Liver (tissue), 9 donors: ENCODE data around the gene BRD3OS. TPM values are rescaled to one million over a fixed set of nuclear protein-coding genes. Genes with fewer than 3 reads are reported as not detected.

Experiments
- DNase-seq: peaks from one replicate; pipeline ENCODE4 v3.0.0-alpha.2; 2017; ENCODE audit warnings: low spot score
- H3K27ac ChIP-seq, 2 donors: one replicate each; pipeline ENCODE4 v1.7.0; 2013; ENCODE audit warnings: inconsistent platforms in 2 of 2, low read length in 2 of 2, control low read depth in 1 of 2, low read depth in 1 of 2, mild to moderate bottlenecking in 1 of 2
- H3K27me3 ChIP-seq, 4 donors: one replicate each; pipeline versions ENCODE4 v1.6.1 to v1.7.0; 2013; ENCODE audit warnings: low read length in 3 of 4, inconsistent platforms in 1 of 4, mild to moderate bottlenecking in 1 of 4, moderate library complexity in 1 of 4; ENCODE audit not compliant: control insufficient read depth in 4 of 4, insufficient read depth in 4 of 4
- H3K36me3 ChIP-seq, 4 donors: one replicate each; pipeline versions ENCODE4 v1.6.1 to v1.7.0; 2013; ENCODE audit warnings: low read length in 3 of 4, mild to moderate bottlenecking in 3 of 4, low read depth in 1 of 4, moderate library complexity in 1 of 4; ENCODE audit not compliant: control insufficient read depth in 4 of 4, insufficient read depth in 3 of 4
- H3K4me1 ChIP-seq, 4 donors: one replicate each; pipeline versions ENCODE4 v1.6.1 to v1.7.0; 2013; ENCODE audit warnings: low read length in 3 of 4, mild to moderate bottlenecking in 3 of 4, moderate library complexity in 1 of 4; ENCODE audit not compliant: control insufficient read depth in 4 of 4, insufficient read depth in 4 of 4
- H3K4me3 ChIP-seq, 3 donors: one replicate each; pipeline versions ENCODE4 v1.6.1 to v1.7.0; 2013; ENCODE audit warnings: low read length in 3 of 3, control low read depth in 1 of 3, low read depth in 1 of 3, mild to moderate bottlenecking in 1 of 3
- H3K9ac ChIP-seq, 2 donors: one replicate each; pipeline ENCODE4 v1.7.0; 2013; ENCODE audit warnings: low read length in 2 of 2, mild to moderate bottlenecking in 2 of 2, moderate library complexity in 2 of 2, control low read depth in 1 of 2, low read depth in 1 of 2
- H3K9me3 ChIP-seq, 4 donors: one replicate each; pipeline versions ENCODE4 v1.6.1 to v1.7.0; 2013; ENCODE audit warnings: low read length in 3 of 4; ENCODE audit not compliant: control insufficient read depth in 4 of 4
- ATF3 ChIP-seq: IDR thresholded peaks from 2 replicates; pipeline ENCODE4 v1.6.1; 2016; ENCODE audit warnings: antibody characterized with exemption
- EGR1 ChIP-seq, 2 donors: IDR thresholded peaks; 2 replicates each; pipeline ENCODE4 v1.6.1; 2016 to 2018; ENCODE audit warnings: antibody characterized with exemption in 2 of 2, low read depth in 2 of 2
- FOXA2 ChIP-seq: IDR thresholded peaks from 2 replicates; pipeline ENCODE4 v1.6.1; 2016; ENCODE audit warnings: antibody characterized with exemption
- HNF4A ChIP-seq, 2 donors: conservative IDR thresholded peaks; 2 replicates each; pipeline ENCODE4 v1.6.1; 2016; ENCODE audit warnings: antibody characterized with exemption in 2 of 2, mild to moderate bottlenecking in 2 of 2
- HNF4G ChIP-seq: IDR thresholded peaks from 2 replicates; pipeline ENCODE4 v1.6.1; 2016; ENCODE audit warnings: antibody characterized with exemption
- JUND ChIP-seq, 2 donors: IDR thresholded peaks; 2 replicates each; pipeline ENCODE4 v1.6.1; 2016; ENCODE audit warnings: antibody characterized with exemption in 2 of 2
- REST ChIP-seq: IDR thresholded peaks from 2 replicates; pipeline ENCODE4 v1.6.1; 2016; ENCODE audit warnings: antibody characterized with exemption, mild to moderate bottlenecking
- RXRA ChIP-seq, 2 donors: IDR thresholded peaks; 2 replicates each; pipeline ENCODE4 v1.6.1; 2017 to 2018; ENCODE audit warnings: antibody characterized with exemption in 2 of 2, mild to moderate bottlenecking in 1 of 2
- SP1 ChIP-seq: IDR thresholded peaks from 2 replicates; pipeline ENCODE4 v1.6.1; 2018; ENCODE audit warnings: antibody characterized with exemption, mild to moderate bottlenecking
- YY1 ChIP-seq: IDR thresholded peaks from 2 replicates; pipeline ENCODE4 v1.6.1; 2016; ENCODE audit warnings: antibody characterized with exemption, mild to moderate bottlenecking
- ZBTB33 ChIP-seq: IDR thresholded peaks from 2 replicates; pipeline ENCODE4 v1.6.1; 2016; ENCODE audit warnings: antibody characterized with exemption
- WGBS: extraction: QIAGEN DNeasy Blood & Tissue Kit; methylation state at CpG from one replicate; pipeline ENCODE4 v1.1.7; 2013; 5-methylcytosine and 5-hydroxymethylcytosine counted together
- polyA plus RNA-seq, 2 donors: library from polyadenylated mRNA; stranded (reverse) in 1 of 2; unstranded in 1 of 2; fragments of 200-250 nt in 1 of 2; fragments of >200 nt in 1 of 2; fragmentation: Nextera tagmentation in 1 of 2; extraction: Ambion mirVana in 1 of 2; gene quantifications; one replicate each; pipeline versions ENCODE4 v1.2.1 to v1.2.3, GENCODE V29; 2013 to 2015
- total RNA-seq, 2 donors: library from RNA; depleted of rRNA; stranded (reverse); fragments of >200 nt; gene quantifications; one replicate each; pipeline ENCODE4 v1.2.3, GENCODE V29; 2014
- TF ChIP-seq, protein P1 (sequence below): IDR thresholded peaks from 2 replicates; pipeline ENCODE4 v1.6.1; 2016; ENCODE audit warnings: antibody characterized with exemption
- donor health status: healthy.
- donor health status: healthy.
- donor health status: healthy.
- donor health status: healthy.
- donor health status: healthy.

Gene BRD3OS
- total and polyA plus RNA-seq, 4 donors = 2.1 to 5.1 (median 2.9) TPM

DNA sequence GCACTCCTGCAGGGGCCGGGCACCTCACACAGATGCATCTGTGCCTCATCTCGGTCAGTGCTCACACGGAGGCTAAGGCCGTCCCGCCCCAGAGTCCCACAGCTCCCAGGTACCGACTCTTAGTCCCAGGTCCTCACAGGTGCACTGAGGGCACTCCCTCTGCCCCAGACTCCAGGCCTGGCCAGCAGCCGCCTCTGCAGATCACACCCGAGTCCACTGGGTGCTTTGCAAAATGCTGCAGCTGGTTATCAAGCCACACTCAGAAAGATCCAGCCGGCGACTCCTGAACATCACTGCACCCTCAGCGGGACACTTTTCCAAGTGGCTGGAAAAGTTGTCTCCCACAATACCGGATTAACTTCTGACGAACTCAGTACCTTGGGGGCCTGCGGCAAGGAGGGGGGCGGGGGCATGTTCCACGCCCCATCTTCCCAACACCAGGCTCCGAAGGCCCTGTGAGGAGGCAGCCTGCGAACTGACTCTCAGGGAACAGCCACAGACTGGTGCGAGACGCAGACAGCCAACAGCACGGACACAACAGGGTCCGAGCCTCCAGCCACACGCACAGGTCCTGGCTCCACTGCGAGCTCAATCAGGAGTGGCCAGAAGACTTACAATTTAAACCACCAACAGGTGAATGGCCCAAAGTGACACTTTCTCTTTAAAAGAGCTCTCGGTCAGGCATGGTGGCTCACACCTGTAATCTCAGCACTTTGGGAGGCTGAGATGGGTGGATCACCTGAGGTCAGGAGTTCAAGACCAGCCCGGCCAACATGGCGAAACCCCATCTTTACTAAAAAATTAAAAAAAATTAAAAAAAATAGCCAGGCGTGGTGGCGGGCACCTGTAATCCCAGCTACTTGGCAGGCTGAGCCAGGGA lies 38.5 kb downstream of the BRD3OS start:
- no peaks in the 10 kb centered on the region for H3K9me3 ChIP-seq
- no peak overlapping the region for H3K9ac ChIP-seq
- H3K4me1 ChIP-seq = peaks cover 14 to 52% (median 36%) of the 10 kb centered on the region in 4 donors
- H3K4me3 ChIP-seq = no peak overlapping the region
- DNase-seq = no peak
- H3K36me3 ChIP-seq = no peaks in the 10 kb centered on the region
- no peak for TF ChIP-seq FOXA2
- TF ChIP-seq EGR1 (IDR thresholded peaks at IDR 0.05; ENCODE audit: low read depth in 2 of 2) = no peak
- no peak for TF ChIP-seq REST
- no peak for TF ChIP-seq SP1
- H3K27me3 ChIP-seq = no peaks in the 10 kb centered on the region
- WGBS = 96% methylated on average over 29 of the region's 29 CpGs
- H3K27ac ChIP-seq = no peak overlapping the region

- no peak overlapping the region for H3K4me3 ChIP-seq
- H3K4me1 ChIP-seq = peaks cover 8 to 48% (median 27%) of the 10 kb centered on the region in 4 donors
- no peak for DNase-seq
- H3K9me3 ChIP-seq = no peaks in the 10 kb centered on the region
- H3K9ac ChIP-seq = no peak overlapping the region
- TF ChIP-seq YY1 (no peak), JUND (IDR thresholded peaks at IDR 0.05) (no peak), FOXA2 (no peak), HNF4G (no peak), SP1 (no peak), RXRA (IDR thresholded peaks at IDR 0.05) (no peak), ZBTB33 (no peak), ATF3 (no peak), REST (no peak), HNF4A (conservative IDR thresholded peaks at IDR 0.05) (no peak)
- TF ChIP-seq, protein P1, sequence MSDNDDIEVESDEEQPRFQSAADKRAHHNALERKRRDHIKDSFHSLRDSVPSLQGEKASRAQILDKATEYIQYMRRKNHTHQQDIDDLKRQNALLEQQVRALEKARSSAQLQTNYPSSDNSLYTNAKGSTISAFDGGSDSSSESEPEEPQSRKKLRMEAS = no peak
- H3K36me3 ChIP-seq = no peaks in the 10 kb centered on the region
- no peak overlapping the region for H3K27ac ChIP-seq
- WGBS = 94% methylated on average over 7 of the region's 7 CpGs
- no peaks in the 10 kb centered on the region for H3K27me3 ChIP-seq
Measured at GRCh38 chr9:134064711-134065110, 39.4 kb downstream of the BRD3OS start.
